ENCODE results near the gene HOXD1. TPM values are rescaled to one million over a fixed set of nuclear protein-coding genes. Genes with fewer than 3 reads are reported as not detected.

Gene HOXD1
- total and polyA plus RNA-seq, 2 donors (not counting 1 experiment from before 2014, with no cell fraction given): not detected

DNA sequence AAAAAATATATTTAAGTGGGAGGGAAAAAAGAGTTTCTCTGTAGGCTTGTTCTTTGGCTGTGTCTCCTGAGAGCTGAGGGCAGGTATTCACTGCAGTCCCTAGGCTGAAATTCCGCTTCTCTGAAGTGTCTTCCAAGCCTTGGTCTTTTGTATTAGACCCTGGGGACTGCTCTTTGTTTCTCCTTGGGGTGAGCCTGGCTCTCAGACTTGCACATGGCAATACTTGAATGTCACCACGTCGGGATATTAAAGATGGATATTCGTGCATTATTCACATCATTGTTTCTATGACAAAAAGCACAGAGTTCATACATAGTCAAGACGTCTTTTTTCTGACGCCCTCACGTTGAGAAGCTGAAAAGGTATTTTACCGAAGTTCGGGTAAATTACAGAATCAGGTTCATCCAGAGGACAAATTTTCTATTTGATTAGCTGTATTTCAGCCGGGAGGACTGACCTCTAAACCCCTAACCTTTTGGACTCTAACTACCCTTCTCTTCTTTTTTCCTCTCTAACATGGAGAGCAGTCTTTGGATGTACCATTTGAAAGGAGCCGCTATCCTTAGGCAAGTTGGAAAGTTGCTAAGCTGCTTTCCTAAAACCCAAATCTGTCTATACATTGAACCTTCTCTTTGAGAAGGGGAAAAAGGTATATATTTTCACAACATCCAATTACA is 33.8 kb upstream of the HOXD1 start:
- H4K20me1 ChIP-seq (ENCODE audit: control insufficient read depth, extremely low read depth, insufficient read depth, low read length): no peaks in the 10 kb centered on the region
- H3K4me1 ChIP-seq (ENCODE audit: control insufficient read depth, extremely low read depth, insufficient read depth, low read length): no peaks in the 10 kb centered on the region
- H3K27ac ChIP-seq (ENCODE audit: insufficient read depth, low read length): no peak overlapping the region
- no peak overlapping the region for H3K4me3 ChIP-seq (replicated peaks in 1 of 4; ENCODE audit: control extremely low read depth in 1 of 4, insufficient read depth in 1 of 4, low read depth in 3 of 4, low read length in 4 of 4)
- peaks cover 73% of the 10 kb centered on the region for H3K27me3 ChIP-seq (ENCODE audit: control insufficient read depth, insufficient read depth, low read length)
- H2AFZ ChIP-seq (ENCODE audit: low read length): no peak overlapping the region
- no peak for DNase-seq (ENCODE audit: low read depth in 2 of 2)
- no peaks in the 10 kb centered on the region for H3K9me3 ChIP-seq (ENCODE audit: control insufficient read depth, insufficient read depth, low read depth, low read length)
- TF ChIP-seq EZH2 (IDR thresholded peaks at IDR 0.05; ENCODE audit: low read length, missing control alignments): peak; percentile 47
- TF ChIP-seq, protein P1, sequence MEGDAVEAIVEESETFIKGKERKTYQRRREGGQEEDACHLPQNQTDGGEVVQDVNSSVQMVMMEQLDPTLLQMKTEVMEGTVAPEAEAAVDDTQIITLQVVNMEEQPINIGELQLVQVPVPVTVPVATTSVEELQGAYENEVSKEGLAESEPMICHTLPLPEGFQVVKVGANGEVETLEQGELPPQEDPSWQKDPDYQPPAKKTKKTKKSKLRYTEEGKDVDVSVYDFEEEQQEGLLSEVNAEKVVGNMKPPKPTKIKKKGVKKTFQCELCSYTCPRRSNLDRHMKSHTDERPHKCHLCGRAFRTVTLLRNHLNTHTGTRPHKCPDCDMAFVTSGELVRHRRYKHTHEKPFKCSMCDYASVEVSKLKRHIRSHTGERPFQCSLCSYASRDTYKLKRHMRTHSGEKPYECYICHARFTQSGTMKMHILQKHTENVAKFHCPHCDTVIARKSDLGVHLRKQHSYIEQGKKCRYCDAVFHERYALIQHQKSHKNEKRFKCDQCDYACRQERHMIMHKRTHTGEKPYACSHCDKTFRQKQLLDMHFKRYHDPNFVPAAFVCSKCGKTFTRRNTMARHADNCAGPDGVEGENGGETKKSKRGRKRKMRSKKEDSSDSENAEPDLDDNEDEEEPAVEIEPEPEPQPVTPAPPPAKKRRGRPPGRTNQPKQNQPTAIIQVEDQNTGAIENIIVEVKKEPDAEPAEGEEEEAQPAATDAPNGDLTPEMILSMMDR (conservative IDR thresholded peaks at IDR 0.05 in 1 of 2, IDR thresholded peaks at IDR 0.05 in 1 of 2; ENCODE audit: low read depth in 1 of 2, low read length in 2 of 2): no peak
- no peaks in the 10 kb centered on the region for H3K36me3 ChIP-seq (ENCODE audit: control insufficient read depth, insufficient read depth, low read length)
- H3K4me2 ChIP-seq (ENCODE audit: extremely low read depth, insufficient read depth, low read length): no peak overlapping the region
- H3K9ac ChIP-seq (ENCODE audit: insufficient read depth, low read length): no peak overlapping the region
- H3K79me2 ChIP-seq (ENCODE audit: control insufficient read depth, insufficient read depth, low read length): no peaks in the 10 kb centered on the region

DNA sequence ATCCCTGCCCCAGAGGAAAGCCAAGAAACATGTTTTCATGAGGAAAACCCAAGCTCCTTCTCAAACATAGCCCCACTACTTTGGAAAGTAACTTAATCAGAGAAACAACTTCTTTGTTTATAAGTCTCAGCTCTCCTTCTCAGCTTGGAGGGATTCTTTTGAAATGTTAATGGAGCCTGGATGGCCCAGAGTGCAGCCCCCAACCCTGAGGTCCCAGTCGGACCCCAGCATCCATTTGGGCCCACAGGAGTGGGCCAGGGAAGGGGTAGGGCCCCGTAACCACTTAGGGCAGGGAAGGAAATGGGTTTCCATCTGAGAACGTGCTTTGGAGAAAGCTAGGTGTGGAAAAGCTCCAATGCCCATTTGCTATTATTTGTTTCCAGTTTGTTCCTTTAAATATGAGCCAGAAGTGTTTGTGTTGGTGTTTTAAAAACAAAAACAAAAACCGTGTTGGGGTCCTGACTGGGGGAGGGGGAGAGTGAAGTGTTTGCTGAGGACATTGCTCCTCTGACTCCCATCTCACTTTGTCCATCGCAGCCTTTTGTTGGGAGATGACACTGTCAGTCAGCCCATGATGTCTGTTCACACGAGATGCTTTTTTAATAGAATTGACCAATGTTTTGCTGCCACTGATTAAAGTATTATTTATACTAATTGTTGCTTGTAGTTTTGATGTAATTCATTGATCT is 33.0 kb upstream of the HOXD1 start:
- H3K79me2 ChIP-seq (ENCODE audit: control insufficient read depth, insufficient read depth, low read length): no peaks in the 10 kb centered on the region
- no peaks in the 10 kb centered on the region for H3K4me1 ChIP-seq (ENCODE audit: control insufficient read depth, extremely low read depth, insufficient read depth, low read length)
- no peak for DNase-seq (ENCODE audit: low read depth in 2 of 2)
- no peak overlapping the region for H3K9ac ChIP-seq (ENCODE audit: insufficient read depth, low read length)
- TF ChIP-seq, protein P1 (conservative IDR thresholded peaks at IDR 0.05 in 1 of 2, IDR thresholded peaks at IDR 0.05 in 1 of 2; ENCODE audit: low read depth in 1 of 2, low read length in 2 of 2): no peak
- TF ChIP-seq EZH2 (IDR thresholded peaks at IDR 0.05; ENCODE audit: low read length, missing control alignments): no peak
- no peaks in the 10 kb centered on the region for H3K36me3 ChIP-seq (ENCODE audit: control insufficient read depth, insufficient read depth, low read length)
- no peak overlapping the region for H3K4me2 ChIP-seq (ENCODE audit: extremely low read depth, insufficient read depth, low read length)
- no peaks in the 10 kb centered on the region for H4K20me1 ChIP-seq (ENCODE audit: control insufficient read depth, extremely low read depth, insufficient read depth, low read length)
- no peak overlapping the region for H3K27ac ChIP-seq (ENCODE audit: insufficient read depth, low read length)
- peaks cover 73% of the 10 kb centered on the region for H3K27me3 ChIP-seq (ENCODE audit: control insufficient read depth, insufficient read depth, low read length)
- no peak overlapping the region for H2AFZ ChIP-seq (ENCODE audit: low read length)
- H3K9me3 ChIP-seq (ENCODE audit: control insufficient read depth, insufficient read depth, low read depth, low read length): no peaks in the 10 kb centered on the region
- no peak overlapping the region for H3K4me3 ChIP-seq (replicated peaks in 1 of 4; ENCODE audit: control extremely low read depth in 1 of 4, insufficient read depth in 1 of 4, low read depth in 3 of 4, low read length in 4 of 4)

DNA sequence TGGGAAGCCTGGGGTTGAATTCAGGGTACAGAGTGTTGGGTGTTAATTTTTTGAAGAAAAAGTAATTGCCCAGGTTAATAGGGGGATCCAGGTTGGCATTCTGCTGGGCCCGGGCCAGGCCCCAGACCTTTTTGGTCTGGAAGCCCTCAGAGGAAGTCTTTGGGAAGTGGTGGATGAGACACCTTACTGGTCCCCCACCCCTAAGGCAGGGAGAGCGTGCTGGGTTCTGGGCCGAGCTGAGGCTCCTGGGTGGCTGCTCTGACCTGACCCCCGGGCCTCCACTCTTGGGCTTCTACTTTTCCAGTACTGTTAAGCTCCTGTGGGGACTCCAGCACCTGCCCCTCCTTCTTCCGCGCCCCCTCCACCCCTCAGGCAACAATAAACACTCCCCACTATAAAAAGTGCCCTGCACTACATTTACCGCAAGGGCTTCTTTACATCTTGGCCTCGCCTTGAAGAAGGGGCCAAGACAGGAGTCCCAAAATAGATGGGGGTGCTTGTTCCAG is 32.1 kb upstream of the HOXD1 start:
- Histone ChIP-seq H2AFZ (ENCODE audit: low read length) (no peak overlapping the region), H3K27ac (ENCODE audit: insufficient read depth, low read length) (no peak overlapping the region), H3K27me3 (ENCODE audit: control insufficient read depth, insufficient read depth, low read length) (peaks cover 72% of the 10 kb centered on the region), H3K36me3 (ENCODE audit: control insufficient read depth, insufficient read depth, low read length) (no peaks in the 10 kb centered on the region), H3K9me3 (ENCODE audit: control insufficient read depth, insufficient read depth, low read depth, low read length) (no peaks in the 10 kb centered on the region), H3K4me1 (ENCODE audit: control insufficient read depth, extremely low read depth, insufficient read depth, low read length) (no peaks in the 10 kb centered on the region), H4K20me1 (ENCODE audit: control insufficient read depth, extremely low read depth, insufficient read depth, low read length) (no peaks in the 10 kb centered on the region), H3K4me2 (ENCODE audit: extremely low read depth, insufficient read depth, low read length) (no peak overlapping the region), H3K9ac (ENCODE audit: insufficient read depth, low read length) (no peak overlapping the region), H3K79me2 (ENCODE audit: control insufficient read depth, insufficient read depth, low read length) (no peaks in the 10 kb centered on the region), H3K4me3 (replicated peaks in 1 of 4; ENCODE audit: control extremely low read depth in 1 of 4, insufficient read depth in 1 of 4, low read depth in 3 of 4, low read length in 4 of 4) (no peak overlapping the region)
- TF ChIP-seq EZH2 (IDR thresholded peaks at IDR 0.05; ENCODE audit: low read length, missing control alignments): no peak
- TF ChIP-seq, protein P1 (conservative IDR thresholded peaks at IDR 0.05 in 1 of 2, IDR thresholded peaks at IDR 0.05 in 1 of 2; ENCODE audit: low read depth in 1 of 2, low read length in 2 of 2): no peak
- no peak for DNase-seq (ENCODE audit: low read depth in 2 of 2)

Data from fibroblast of lung (primary cell).